Measurements from ENCODE around the gene PHF21A.

PHF21A gene

DNA sequence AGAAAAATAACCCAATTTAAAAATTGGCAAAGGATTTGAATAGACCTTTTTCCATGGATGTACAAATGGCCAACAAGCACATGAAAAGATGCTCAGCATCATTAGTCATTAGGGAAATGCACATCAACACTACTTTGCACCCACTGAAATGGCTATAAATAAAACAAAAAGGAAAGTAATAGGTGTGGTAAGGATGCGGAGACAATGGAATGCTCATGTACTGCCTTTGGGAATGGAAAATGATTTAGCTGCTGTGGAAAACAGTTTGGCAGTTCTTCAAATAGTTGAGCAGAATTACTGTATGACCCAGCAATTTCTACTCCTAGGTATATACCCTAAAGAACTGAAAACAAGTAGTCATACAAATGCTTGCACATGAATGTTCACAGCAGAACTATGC lies 161.4 kb downstream of the PHF21A start:
- TF ChIP-seq, protein P1, sequence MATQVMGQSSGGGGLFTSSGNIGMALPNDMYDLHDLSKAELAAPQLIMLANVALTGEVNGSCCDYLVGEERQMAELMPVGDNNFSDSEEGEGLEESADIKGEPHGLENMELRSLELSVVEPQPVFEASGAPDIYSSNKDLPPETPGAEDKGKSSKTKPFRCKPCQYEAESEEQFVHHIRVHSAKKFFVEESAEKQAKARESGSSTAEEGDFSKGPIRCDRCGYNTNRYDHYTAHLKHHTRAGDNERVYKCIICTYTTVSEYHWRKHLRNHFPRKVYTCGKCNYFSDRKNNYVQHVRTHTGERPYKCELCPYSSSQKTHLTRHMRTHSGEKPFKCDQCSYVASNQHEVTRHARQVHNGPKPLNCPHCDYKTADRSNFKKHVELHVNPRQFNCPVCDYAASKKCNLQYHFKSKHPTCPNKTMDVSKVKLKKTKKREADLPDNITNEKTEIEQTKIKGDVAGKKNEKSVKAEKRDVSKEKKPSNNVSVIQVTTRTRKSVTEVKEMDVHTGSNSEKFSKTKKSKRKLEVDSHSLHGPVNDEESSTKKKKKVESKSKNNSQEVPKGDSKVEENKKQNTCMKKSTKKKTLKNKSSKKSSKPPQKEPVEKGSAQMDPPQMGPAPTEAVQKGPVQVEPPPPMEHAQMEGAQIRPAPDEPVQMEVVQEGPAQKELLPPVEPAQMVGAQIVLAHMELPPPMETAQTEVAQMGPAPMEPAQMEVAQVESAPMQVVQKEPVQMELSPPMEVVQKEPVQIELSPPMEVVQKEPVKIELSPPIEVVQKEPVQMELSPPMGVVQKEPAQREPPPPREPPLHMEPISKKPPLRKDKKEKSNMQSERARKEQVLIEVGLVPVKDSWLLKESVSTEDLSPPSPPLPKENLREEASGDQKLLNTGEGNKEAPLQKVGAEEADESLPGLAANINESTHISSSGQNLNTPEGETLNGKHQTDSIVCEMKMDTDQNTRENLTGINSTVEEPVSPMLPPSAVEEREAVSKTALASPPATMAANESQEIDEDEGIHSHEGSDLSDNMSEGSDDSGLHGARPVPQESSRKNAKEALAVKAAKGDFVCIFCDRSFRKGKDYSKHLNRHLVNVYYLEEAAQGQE (IDR thresholded peaks at IDR 0.05; ENCODE audit: insufficient read depth in 1 of 2, low read depth in 2 of 2, low read length in 2 of 2), result no peak
- TF ChIP-seq POLR2AphosphoS5 (IDR thresholded peaks at IDR 0.05; ENCODE audit: low read depth, low read length), result no peak
- no peak for TF ChIP-seq SIN3A (IDR thresholded peaks at IDR 0.05; ENCODE audit: borderline replicate concordance, insufficient read depth, low read length)
- no peak for TF ChIP-seq TAF1 (IDR thresholded peaks at IDR 0.05; ENCODE audit: borderline replicate concordance, insufficient read depth, low read length)
- no peak for TF ChIP-seq FOXP2 (optimal IDR thresholded peaks at IDR 0.05; ENCODE audit: borderline replicate concordance, extremely low read depth, extremely low read length, insufficient read depth)

DNA sequence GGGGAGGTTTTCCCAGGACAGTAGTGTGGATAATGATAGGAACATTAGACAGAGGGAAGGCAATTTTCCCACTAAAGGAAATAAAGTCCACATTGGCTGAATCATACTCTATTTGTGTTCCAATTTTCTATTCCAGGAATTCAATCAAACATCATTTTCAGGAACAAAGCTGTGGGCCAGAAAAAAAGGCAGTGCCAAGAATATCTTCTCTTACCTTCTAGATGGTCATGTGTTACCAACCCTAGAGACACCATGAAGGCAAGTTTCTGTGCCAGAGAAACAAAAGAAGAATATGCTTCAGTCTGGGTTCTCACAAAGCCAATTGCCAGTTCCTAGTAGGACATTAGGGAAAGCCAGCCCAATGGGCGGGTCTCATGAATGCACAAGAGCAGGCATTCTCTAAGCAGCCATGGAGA lies 171.3 kb downstream of the PHF21A start:
- no peak for TF ChIP-seq POLR2AphosphoS5 (IDR thresholded peaks at IDR 0.05; ENCODE audit: low read depth, low read length)
- no peak for TF ChIP-seq SIN3A (IDR thresholded peaks at IDR 0.05; ENCODE audit: borderline replicate concordance, insufficient read depth, low read length)
- TF ChIP-seq, protein P1 (IDR thresholded peaks at IDR 0.05; ENCODE audit: insufficient read depth in 1 of 2, low read depth in 2 of 2, low read length in 2 of 2), result no peak
- TF ChIP-seq TAF1 (IDR thresholded peaks at IDR 0.05; ENCODE audit: borderline replicate concordance, insufficient read depth, low read length), result no peak
- no peak for TF ChIP-seq FOXP2 (optimal IDR thresholded peaks at IDR 0.05; ENCODE audit: borderline replicate concordance, extremely low read depth, extremely low read length, insufficient read depth)

DNA sequence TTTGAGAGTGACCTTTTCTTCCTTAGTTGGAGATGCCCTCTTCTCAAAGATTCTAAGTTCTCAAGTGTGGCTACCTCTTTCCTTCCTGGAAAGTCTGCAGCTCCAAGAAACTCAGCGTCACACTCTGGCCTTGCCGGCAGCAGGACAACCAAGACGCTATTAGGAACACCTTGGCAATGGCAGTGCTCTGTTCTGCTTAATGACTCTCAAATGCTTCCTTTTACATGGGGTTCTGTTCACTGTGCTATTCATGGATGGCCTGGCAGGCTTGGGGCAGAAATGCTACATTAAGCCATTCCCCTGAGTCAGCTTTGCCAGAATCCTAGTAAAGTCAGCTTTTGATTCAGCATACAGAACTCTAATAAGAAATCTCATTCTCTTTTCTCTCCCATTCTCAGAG lies 172.9 kb downstream of the PHF21A start:
- TF ChIP-seq, protein P1 (IDR thresholded peaks at IDR 0.05; ENCODE audit: insufficient read depth in 1 of 2, low read depth in 2 of 2, low read length in 2 of 2), result no peak

DNA sequence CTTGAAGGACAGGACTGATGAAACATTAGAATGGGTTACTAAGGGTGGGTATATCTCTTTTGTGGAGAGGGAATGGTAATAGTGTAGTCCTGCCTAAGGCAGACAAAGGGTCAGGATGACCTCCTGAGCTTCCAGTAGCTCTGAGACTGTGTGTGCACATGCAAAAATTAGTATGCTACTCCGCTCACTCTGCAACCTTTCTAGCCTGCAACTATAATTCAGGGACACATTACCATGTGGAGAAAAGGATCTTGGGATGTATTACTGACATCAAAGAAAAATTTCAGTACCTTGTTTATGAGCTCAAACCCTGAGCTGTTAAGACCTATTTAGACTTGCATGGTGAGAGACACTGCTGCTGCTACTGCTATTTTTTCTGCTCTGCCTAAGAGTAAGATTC lies 173.4 kb downstream of the PHF21A start:
- TF ChIP-seq FOXP2 (optimal IDR thresholded peaks at IDR 0.05; ENCODE audit: borderline replicate concordance, extremely low read depth, extremely low read length, insufficient read depth), result no peak
- TF ChIP-seq TAF1 (IDR thresholded peaks at IDR 0.05; ENCODE audit: borderline replicate concordance, insufficient read depth, low read length), result no peak
- no peak for TF ChIP-seq SIN3A (IDR thresholded peaks at IDR 0.05; ENCODE audit: borderline replicate concordance, insufficient read depth, low read length)
- TF ChIP-seq, protein P1 (IDR thresholded peaks at IDR 0.05; ENCODE audit: insufficient read depth in 1 of 2, low read depth in 2 of 2, low read length in 2 of 2), result no peak
- no peak for TF ChIP-seq POLR2AphosphoS5 (IDR thresholded peaks at IDR 0.05; ENCODE audit: low read depth, low read length)

- no peak for TF ChIP-seq POLR2AphosphoS5 (IDR thresholded peaks at IDR 0.05; ENCODE audit: low read depth, low read length)
- no peak for TF ChIP-seq SIN3A (IDR thresholded peaks at IDR 0.05; ENCODE audit: borderline replicate concordance, insufficient read depth, low read length)
- no peak for TF ChIP-seq FOXP2 (optimal IDR thresholded peaks at IDR 0.05; ENCODE audit: borderline replicate concordance, extremely low read depth, extremely low read length, insufficient read depth)
- no peak for TF ChIP-seq TAF1 (IDR thresholded peaks at IDR 0.05; ENCODE audit: borderline replicate concordance, insufficient read depth, low read length)
- TF ChIP-seq, protein P1 (IDR thresholded peaks at IDR 0.05; ENCODE audit: insufficient read depth in 1 of 2, low read depth in 2 of 2, low read length in 2 of 2), result no peak
These were observed 175.8 kb downstream of the PHF21A start for GRCh38 chr11:45945397-45945999.

Data from PFSK-1 (cell line).